ENCODE data around the gene STX8.

The STX8 gene

GRCh38 chr17:9223531-9223930 is 352.1 kb downstream of the STX8 start:
- H3K79me2 ChIP-seq (ENCODE audit: low read length) = no peaks in the 10 kb centered on the region
- H3K9ac ChIP-seq (ENCODE audit: low read length) = no peak overlapping the region
- H3K4me1 ChIP-seq (ENCODE audit: low read length) = peaks cover 10% of the 10 kb centered on the region
- H3K9me3 ChIP-seq (ENCODE audit: insufficient read depth, low read length) = no peaks in the 10 kb centered on the region
- H3K27ac ChIP-seq (ENCODE audit: low read length) = no peak overlapping the region
- peaks cover 5% of the 10 kb centered on the region for H3K36me3 ChIP-seq (replicated peaks; ENCODE audit: low read depth, low read length)
- no peaks in the 10 kb centered on the region for H4K20me1 ChIP-seq (ENCODE audit: insufficient read depth, low read length)
- no peaks in the 10 kb centered on the region for H3K27me3 ChIP-seq (ENCODE audit: low read depth, low read length)
- no peak for TF ChIP-seq CTCF (IDR thresholded peaks at IDR 0.05; ENCODE audit: low read depth, low read length)
- no peak for TF ChIP-seq EZH2phosphoT487 (IDR thresholded peaks at IDR 0.05; ENCODE audit: low read depth)
- no peak overlapping the region for H3K4me3 ChIP-seq (ENCODE audit: low read length)
- no peak overlapping the region for H2AFZ ChIP-seq (ENCODE audit: low read depth, low read length)
- no peak overlapping the region for H3K4me2 ChIP-seq (ENCODE audit: low read length)

- Histone ChIP-seq H3K9ac (ENCODE audit: low read length) (no peak overlapping the region), H3K79me2 (ENCODE audit: low read length) (no peaks in the 10 kb centered on the region), H2AFZ (ENCODE audit: low read depth, low read length) (no peak overlapping the region), H3K4me1 (ENCODE audit: low read length) (peaks cover 7% of the 10 kb centered on the region), H3K9me3 (ENCODE audit: insufficient read depth, low read length) (no peaks in the 10 kb centered on the region), H3K27me3 (ENCODE audit: low read depth, low read length) (no peaks in the 10 kb centered on the region), H3K36me3 (replicated peaks; ENCODE audit: low read depth, low read length) (no peaks in the 10 kb centered on the region), H3K27ac (ENCODE audit: low read length) (no peak overlapping the region), H4K20me1 (ENCODE audit: insufficient read depth, low read length) (no peaks in the 10 kb centered on the region), H3K4me2 (ENCODE audit: low read length) (no peak overlapping the region), H3K4me3 (ENCODE audit: low read length) (no peak overlapping the region)
- TF ChIP-seq CTCF (IDR thresholded peaks at IDR 0.05; ENCODE audit: low read depth, low read length) = no peak
- TF ChIP-seq EZH2phosphoT487 (IDR thresholded peaks at IDR 0.05; ENCODE audit: low read depth) = no peak
Measured at GRCh38 chr17:9221922-9222180, 353.8 kb downstream of the STX8 start.

- Histone ChIP-seq H4K20me1 (ENCODE audit: insufficient read depth, low read length) (no peaks in the 10 kb centered on the region), H3K27me3 (ENCODE audit: low read depth, low read length) (no peaks in the 10 kb centered on the region), H2AFZ (ENCODE audit: low read depth, low read length) (no peak overlapping the region), H3K27ac (ENCODE audit: low read length) (no peak overlapping the region), H3K9ac (ENCODE audit: low read length) (no peak overlapping the region), H3K36me3 (replicated peaks; ENCODE audit: low read depth, low read length) (no peaks in the 10 kb centered on the region), H3K4me2 (ENCODE audit: low read length) (no peak overlapping the region), H3K9me3 (ENCODE audit: insufficient read depth, low read length) (no peaks in the 10 kb centered on the region), H3K4me1 (ENCODE audit: low read length) (peaks cover 2% of the 10 kb centered on the region; the same call in 1 of the 2 replicates), H3K4me3 (ENCODE audit: low read length) (no peak overlapping the region), H3K79me2 (ENCODE audit: low read length) (no peaks in the 10 kb centered on the region)
- TF ChIP-seq EZH2phosphoT487 (IDR thresholded peaks at IDR 0.05; ENCODE audit: low read depth) (no peak), CTCF (IDR thresholded peaks at IDR 0.05; ENCODE audit: low read depth, low read length) (no peak)
Measured at GRCh38 chr17:9221147-9221921, 354.3 kb downstream of the STX8 start.

DNA sequence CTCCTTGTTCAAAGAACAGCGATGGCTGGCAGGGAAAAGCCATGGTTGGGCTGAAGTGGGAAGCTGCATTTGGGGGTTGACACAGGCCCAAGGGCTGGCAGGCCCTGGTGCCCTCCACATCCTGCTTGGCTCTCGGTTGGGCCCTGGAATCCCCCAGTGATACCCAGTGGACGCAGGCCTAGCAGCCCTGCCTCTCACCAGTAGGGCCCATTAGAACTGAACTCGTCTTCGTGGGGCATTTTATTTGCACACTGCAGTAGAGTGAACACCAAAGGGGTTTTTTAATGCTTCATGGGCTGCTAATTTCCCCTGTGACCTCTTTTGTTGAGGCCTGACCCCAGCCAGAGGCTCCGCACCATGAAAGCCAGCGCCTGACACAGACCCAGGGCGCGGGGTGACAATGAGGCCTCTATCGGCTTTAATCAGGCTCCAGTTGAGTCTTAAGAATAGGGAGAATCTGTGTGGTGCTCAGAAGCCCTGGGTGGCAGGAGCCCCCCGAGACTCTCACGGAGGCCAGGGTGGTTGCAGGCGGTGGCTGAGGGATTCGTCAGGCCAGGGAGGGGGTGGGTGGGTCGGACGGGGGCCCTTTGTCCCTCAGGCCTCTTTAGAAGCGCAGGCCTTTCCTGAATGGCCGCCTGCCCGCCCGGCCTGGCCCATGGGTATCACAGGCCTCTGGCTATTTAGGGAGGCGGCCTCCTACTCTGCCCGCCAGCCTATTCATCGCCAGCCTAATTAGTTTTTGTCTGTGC is 355.0 kb downstream of the STX8 start:
- no peaks in the 10 kb centered on the region for H3K79me2 ChIP-seq (ENCODE audit: low read length)
- H4K20me1 ChIP-seq (ENCODE audit: insufficient read depth, low read length) = no peaks in the 10 kb centered on the region
- H3K4me2 ChIP-seq (ENCODE audit: low read length) = no peak overlapping the region
- H2AFZ ChIP-seq (ENCODE audit: low read depth, low read length) = no peak overlapping the region
- peaks cover 4% of the 10 kb centered on the region; the same call in 1 of the 2 replicates for H3K9me3 ChIP-seq (ENCODE audit: insufficient read depth, low read length)
- H3K27ac ChIP-seq (ENCODE audit: low read length) = no peak overlapping the region
- H3K9ac ChIP-seq (ENCODE audit: low read length) = no peak overlapping the region
- H3K4me3 ChIP-seq (ENCODE audit: low read length) = no peak overlapping the region
- H3K4me1 ChIP-seq (ENCODE audit: low read length) = no peaks in the 10 kb centered on the region
- TF ChIP-seq EZH2phosphoT487 (IDR thresholded peaks at IDR 0.05; ENCODE audit: low read depth) (no peak), CTCF (IDR thresholded peaks at IDR 0.05; ENCODE audit: low read depth, low read length) (no peak)
- no peaks in the 10 kb centered on the region for H3K27me3 ChIP-seq (ENCODE audit: low read depth, low read length)
- H3K36me3 ChIP-seq (replicated peaks; ENCODE audit: low read depth, low read length) = no peaks in the 10 kb centered on the region
